Activated CD4-positive, alpha-beta T cell treated with anti-CD3 and anti-CD28 coated beads for 48 hours (primary cell): ENCODE data around the gene MBOAT1.
"Not testable (repeated sequence)": the region's sequence is repeated elsewhere in the genome, so short reads cannot be mapped to it uniquely, and the experiment has no call there.

Experiments
- DNase-seq: peaks from one replicate; pipeline ENCODE4 v3.0.0-alpha.2; 2020

The MBOAT1 gene

DNA sequence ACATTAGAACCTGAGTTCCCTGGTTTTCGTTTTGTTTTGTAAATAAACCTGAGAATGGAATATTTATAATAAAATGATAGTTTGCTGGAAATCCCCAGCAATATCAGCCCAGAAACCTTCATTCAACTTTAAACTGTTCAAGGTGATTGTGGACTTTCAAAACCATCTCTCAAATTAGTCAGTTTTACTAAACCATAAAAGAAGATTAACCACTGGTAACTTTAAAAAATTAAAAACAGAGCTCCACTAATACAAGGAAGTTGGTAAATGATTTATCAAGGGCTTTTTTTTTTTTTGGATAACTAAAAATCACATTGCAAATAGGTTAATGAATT lies 10.0 kb downstream of the MBOAT1 start:
- no peak for DNase-seq

DNA sequence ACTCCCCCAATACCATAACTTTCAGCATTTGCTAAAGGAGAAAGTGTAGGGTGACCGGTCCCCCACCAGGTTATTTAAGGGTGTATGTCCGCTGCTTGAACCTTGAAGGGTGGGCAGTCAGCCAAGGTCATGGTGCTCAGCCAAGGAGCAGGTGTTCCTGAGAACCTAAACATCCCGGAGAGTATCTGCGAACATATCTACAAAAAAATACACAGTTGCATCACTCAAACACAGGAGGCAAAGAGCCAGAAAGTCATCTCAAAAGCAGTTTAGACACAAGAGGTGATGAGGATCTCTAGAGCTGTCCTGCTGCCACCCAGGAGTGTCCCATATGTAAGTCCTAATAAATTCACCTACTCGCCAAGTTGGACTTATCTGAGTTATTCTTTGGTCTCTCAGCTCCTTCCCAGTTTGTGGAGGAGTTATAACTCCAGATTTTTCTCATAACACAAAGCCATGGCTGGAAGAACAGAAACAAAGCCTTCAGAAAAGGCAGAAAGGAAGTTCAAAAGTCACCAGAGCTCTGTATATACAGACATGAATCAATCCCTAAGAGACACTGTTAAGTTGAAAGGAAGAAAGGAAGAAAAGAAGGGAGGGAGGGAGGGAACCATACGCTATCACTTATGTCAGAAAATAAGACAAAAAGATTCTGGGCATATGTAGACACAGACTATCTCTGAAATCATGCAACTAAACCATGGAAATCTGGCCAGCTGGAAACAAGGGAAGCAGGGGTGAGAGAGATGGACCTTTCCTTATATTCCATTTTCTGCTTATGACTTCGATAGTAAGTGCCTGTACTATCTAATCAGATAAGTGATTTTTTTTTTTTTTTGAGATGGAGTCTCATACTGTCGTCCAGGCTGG lies 11.3 kb downstream of the MBOAT1 start:
- no peak for DNase-seq

GRCh38 chr6:20198775-20199174 lies 13.5 kb downstream of the MBOAT1 start:
- DNase-seq = no peak

DNA sequence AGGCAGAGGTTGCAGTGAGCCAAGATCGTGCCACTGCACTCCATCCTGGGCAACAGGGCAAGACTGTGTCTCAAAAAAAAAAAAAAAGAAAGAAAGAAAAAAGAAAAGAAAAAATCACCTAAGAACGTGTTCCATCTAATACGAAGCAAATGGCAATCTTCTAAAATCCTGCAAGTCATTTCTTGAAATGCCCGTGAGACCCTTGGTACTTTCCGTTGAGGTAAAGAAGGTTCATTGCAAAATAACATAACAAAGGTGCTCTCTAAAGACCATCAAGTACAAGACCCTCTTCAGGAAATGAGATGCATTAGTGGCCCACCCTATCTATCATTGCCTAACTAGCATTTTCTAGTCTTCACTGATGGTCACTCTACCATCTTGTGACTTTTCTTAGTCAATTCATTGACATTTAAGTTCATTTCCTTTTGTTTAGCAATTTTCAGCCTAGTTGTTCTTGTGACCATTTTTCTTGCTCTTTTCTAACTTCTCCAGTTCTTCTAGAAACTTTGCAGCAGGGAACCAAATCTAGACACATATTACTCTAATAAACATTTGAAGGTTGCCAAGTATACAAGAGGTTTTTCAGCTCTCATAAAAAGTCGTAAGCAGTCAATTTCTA lies 14.0 kb downstream of the MBOAT1 start:
- DNase-seq = no peak

DNA sequence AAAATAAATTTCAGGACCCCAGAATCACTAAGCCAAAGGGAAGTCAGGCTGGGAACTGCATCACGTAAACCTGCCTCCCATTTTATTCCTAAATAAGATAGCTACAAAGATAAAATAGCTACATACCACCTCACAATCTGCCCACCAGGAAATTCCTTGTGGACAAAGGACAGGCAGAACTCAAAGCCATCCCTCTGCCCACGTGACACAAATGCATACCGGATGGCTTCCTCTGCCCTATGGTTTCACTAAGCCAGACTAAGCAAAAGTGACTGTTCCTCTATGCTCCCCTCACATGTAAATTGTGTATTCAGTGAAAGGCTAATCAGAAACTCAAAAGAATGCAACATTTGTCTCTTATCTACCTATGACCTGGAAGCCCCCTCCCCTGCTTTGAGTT lies 15.0 kb downstream of the MBOAT1 start:
- DNase-seq = no peak

GRCh38 chr6:20192625-20193024 lies 19.6 kb downstream of the MBOAT1 start:
- no peak for DNase-seq

- no peak for DNase-seq
Measured at GRCh38 chr6:20191992-20192391, 20.3 kb downstream of the MBOAT1 start.

DNA sequence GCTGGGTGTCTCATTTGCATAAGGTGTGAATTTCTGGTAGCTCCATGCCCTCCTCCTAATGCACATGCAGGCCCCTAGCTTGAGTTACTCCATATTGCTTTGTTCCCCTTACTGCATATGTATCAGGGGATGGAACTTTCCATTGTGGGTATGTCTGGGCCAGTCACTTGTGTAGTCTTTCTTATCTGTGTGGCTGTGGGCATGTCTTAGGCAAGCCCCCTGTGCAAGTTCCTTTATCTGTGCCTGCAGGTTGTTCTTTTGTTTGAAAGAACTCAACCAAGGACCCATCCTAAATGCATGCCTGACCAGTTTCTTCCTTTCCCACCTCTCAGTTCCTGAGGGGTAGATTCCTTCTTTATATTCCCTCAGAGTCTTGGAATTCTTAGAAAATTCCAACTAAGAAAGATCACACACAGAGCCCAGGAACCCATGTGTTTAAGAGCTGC lies 23.6 kb downstream of the MBOAT1 start:
- DNase-seq = no peak

GRCh38 chr6:20186981-20187380 lies 25.3 kb downstream of the MBOAT1 start:
- DNase-seq = no peak

DNA sequence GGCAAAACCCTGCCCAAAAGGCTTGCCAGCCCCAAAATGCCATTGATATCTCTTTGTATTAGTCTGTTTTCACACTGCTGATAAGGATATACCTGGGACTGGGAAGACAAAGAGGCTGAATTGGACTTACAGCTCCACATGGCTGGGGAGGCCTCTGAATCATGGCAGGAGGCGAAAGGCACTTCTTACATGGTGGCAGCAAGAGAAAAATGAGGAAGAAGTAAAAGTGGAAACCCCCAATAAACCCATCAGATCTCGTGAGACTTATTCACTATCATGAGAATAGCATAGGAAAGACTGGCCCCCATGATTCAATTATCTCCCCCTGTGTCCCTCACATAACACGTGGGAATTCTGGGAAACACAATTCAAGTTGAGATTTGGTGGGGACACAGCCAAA lies 28.6 kb downstream of the MBOAT1 start:
- DNase-seq = no peak

GRCh38 chr6:20182926-20183521 lies 29.2 kb downstream of the MBOAT1 start:
- DNase-seq = no peak

GRCh38 chr6:20182069-20182468 lies 30.2 kb downstream of the MBOAT1 start:
- no peak for DNase-seq

- no peak for DNase-seq
Measured at GRCh38 chr6:20180935-20181334, 31.3 kb downstream of the MBOAT1 start.

DNA sequence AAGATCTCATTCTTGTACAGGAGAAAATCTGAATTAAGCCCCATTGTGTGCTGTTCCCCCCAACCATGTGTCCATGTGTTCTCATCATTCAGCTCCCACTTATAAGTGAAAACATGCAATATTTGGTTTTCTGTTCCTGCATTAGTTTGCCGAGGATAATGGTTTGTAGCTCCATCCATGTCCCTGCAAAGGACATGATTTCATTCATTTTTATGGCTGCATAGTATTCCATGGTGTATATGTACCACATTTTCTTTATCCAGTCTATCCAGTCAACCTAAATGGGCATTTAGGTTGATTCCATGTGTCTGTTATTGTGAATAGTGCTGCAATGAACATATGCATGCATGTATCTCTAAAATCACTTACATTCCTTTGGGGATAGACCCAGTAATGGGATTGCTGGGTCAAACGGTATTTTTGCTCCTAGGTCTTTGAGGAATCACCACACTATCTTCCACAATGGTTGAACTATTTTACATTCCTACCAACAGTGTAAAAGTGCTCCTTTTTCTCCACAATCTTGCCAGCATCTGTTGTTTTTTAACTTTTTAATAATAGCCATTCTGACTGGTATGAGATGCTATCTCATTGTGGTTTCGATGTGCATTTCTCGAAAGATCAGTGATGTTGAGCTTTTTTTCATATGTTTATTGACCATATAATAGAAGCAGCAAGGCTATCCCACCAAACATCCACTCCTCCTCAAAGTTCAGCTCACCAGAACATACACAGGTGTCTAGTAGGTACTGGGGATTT lies 32.8 kb downstream of the MBOAT1 start:
- not testable (repeated sequence) for DNase-seq

- no peak for DNase-seq
Measured at GRCh38 chr6:20178327-20178726, 33.9 kb downstream of the MBOAT1 start.

DNA sequence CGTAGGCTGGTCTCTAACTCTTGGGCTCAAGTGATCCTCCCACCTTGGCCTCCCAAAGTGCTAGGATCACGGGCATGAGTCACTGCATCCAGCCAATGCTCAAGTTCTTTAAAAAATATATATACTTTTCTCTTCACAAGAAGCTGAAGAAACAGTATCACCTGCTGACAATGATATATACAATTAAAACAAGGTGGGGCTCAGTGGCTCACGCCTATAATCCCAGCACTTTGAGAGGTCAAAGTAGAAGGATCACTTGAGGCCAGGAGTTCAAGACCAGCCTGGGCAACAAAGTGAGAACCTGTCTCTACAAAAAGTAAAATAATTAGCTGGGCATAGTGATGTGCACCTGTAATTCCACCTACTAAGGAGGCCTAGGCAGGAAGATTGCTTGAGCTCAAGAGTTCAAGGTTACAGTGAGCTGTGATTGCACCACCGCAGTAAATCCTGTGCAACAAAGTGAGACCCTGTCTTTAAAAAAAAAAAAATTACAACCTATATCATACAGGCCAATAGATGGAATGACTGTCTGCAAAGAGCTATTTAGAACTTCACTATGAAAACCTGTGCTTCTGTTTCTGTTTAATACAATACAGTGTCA lies 36.4 kb downstream of the MBOAT1 start:
- DNase-seq = no peak

DNA sequence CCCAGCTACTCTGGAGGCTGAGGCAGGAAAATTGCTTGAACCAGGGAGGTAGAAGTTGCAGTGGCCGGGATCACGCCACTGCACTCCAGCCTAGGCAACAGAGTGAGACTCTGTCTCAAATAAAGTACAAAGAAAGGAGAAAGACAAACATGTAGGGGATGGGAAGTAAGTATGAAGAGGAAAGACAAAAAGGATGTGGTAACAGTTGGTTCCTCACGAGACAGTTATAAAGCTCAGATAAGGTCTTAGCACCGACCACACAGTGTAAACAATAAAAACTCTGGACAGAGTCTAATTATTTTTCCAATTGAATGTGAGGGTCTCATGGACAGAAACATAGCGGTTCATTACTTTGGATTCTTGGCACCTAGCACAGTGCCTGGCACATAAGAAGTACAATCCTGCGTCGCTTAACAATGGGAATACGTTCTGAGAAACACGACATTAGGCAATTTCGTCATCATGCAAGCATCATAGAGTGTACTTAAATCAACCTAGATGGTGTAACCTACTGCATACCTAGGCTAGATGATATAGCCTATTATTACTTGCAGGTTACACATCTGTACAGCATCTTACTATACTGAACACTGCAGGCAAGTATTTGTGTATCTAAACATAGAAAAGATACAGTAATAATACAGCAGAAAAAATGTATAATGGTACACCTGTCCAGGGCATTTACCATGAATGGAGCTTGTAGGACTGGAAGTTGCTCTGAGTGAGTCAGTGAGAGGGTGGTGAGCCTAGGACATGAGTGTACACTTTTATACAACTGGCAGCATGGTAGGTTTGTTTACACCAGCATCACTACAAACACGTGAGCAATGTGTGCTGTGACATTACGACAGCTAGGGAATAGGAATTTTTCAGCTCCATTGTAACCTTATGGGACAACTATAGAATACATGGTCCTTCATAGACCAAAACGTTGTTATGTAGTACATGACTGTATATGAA lies 38.2 kb downstream of the MBOAT1 start:
- DNase-seq = no peak

DNA sequence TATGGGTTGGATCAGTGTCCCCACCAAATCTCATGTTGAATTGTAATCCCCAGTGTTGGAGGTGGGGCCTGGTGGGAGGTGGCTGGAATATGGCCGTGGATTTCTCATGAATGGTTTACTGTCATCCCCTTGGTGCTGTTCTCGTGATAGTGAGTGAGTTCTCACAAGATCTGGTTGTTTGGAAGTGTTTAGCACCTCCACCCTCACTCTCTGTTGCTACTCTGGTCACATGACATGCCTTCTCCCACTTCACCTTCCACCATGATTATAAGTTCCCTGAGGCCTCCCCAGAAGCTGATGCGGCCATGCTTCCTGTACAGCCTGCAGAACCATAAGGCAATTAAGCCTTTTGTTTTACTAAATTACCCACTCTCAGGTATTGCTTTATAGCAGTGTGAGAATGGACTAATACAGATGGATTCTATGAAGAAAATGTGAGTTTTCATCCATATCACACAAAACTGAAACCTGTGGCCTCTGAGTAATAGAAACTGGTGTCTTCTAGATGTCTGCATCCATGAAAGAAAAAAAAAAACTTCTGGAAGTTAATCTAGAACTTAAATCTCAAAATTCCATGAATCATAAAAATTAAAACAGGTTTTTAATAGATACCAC lies 39.3 kb downstream of the MBOAT1 start:
- no peak for DNase-seq

- no peak for DNase-seq
Measured at GRCh38 chr6:20170455-20171148, 41.7 kb downstream of the MBOAT1 start.

DNA sequence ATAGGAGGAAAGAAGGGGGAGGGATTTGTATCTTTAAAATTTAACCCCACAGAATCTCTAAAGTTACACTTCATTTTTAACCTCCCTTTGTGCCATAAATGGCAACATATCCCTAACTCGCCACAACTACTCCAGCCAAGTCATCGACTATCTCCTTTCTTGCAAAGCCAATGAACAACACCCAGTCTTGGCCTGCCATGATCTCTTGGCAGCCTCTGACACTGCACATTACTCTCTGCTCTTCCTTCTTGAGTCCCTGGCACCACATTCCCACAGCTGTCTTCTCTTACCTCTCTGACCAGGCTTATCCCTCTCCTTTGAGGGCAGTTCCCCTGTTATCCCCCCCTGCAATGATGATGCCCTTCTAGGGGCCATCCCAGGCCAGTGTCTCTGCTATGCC lies 42.5 kb downstream of the MBOAT1 start:
- no peak for DNase-seq

- no peak for DNase-seq
Measured at GRCh38 chr6:20169119-20169557, 43.1 kb downstream of the MBOAT1 start.
